Fibroblast of skin of back (primary cell): ENCODE measurements around the gene SPATA20.

Experiments used
- DNase-seq: peaks from one replicate; pipeline ENCODE4 v3.0.0-alpha.2; 2013

Gene SPATA20

GRCh38 chr17:50581316-50581715, 34.3 kb downstream of the SPATA20 start:
- DNase-seq: no peak

- DNase-seq: no peak
Observed at GRCh38 chr17:50582741-50583140, 35.8 kb downstream of the SPATA20 start.

GRCh38 chr17:50583641-50584040, 36.7 kb downstream of the SPATA20 start:
- no peak for DNase-seq

- DNase-seq: no peak
Observed at GRCh38 chr17:50584116-50584515, 37.1 kb downstream of the SPATA20 start.

- no peak for DNase-seq
Observed at GRCh38 chr17:50584749-50585148, 37.8 kb downstream of the SPATA20 start.

- no peak for DNase-seq
Observed at GRCh38 chr17:50585346-50585745, 38.4 kb downstream of the SPATA20 start.

- no peak for DNase-seq
Observed at GRCh38 chr17:50585891-50586290, 38.9 kb downstream of the SPATA20 start.

GRCh38 chr17:50586421-50587247, 39.7 kb downstream of the SPATA20 start:
- DNase-seq: no peak

GRCh38 chr17:50587571-50587970, 40.6 kb downstream of the SPATA20 start:
- DNase-seq: no peak

GRCh38 chr17:50588391-50589049, 41.5 kb downstream of the SPATA20 start:
- DNase-seq: no peak

- peak; percentile 9 for DNase-seq
Observed at GRCh38 chr17:50589095-50589705, 42.2 kb downstream of the SPATA20 start.

- no peak for DNase-seq
Observed at GRCh38 chr17:50590946-50591737, 44.2 kb downstream of the SPATA20 start.

GRCh38 chr17:50593321-50593720, 46.3 kb downstream of the SPATA20 start:
- DNase-seq: no peak

GRCh38 chr17:50594128-50594823, 47.3 kb downstream of the SPATA20 start:
- no peak for DNase-seq

- no peak for DNase-seq
Observed at GRCh38 chr17:50594892-50595291, 47.9 kb downstream of the SPATA20 start.

GRCh38 chr17:50596191-50597037, 49.4 kb downstream of the SPATA20 start:
- DNase-seq: no peak

- DNase-seq: no peak
Observed at GRCh38 chr17:50598487-50598886, 51.5 kb downstream of the SPATA20 start.

GRCh38 chr17:50599606-50600005, 52.6 kb downstream of the SPATA20 start:
- DNase-seq: no peak

GRCh38 chr17:50601823-50602375, 54.9 kb downstream of the SPATA20 start:
- DNase-seq: no peak

- DNase-seq: no peak
Observed at GRCh38 chr17:50602836-50603235, 55.9 kb downstream of the SPATA20 start.

GRCh38 chr17:50603340-50603739, 56.4 kb downstream of the SPATA20 start:
- DNase-seq: no peak
